A673 (cell line): ENCODE results near the gene CATSPERZ. TPM values are rescaled to one million over a fixed set of nuclear protein-coding genes. Genes with fewer than 3 reads are reported as not detected.

Source experiments
- BruUV-seq: library from RNA; stranded (reverse); fragments of 400-500 nt; replicated peaks from 2 replicates; lab custom pipeline; 2021; lab: Mats Ljungman, UMichigan
- CTCF ChIA-PET: fragments of 300-600 bp; sonication (Branson Sonifier 250); formaldehyde crosslinking; loops from one replicate; lab custom pipeline; 2022; ENCODE audit warnings: antibody characterized with exemption; lab: Charles Lee
- POLR2A ChIA-PET: fragments of 300-600 bp; sonication (Branson Sonifier 250); formaldehyde crosslinking; loops from one replicate; lab custom pipeline; 2022; ENCODE audit warnings: antibody characterized with exemption; ENCODE audit not compliant: low non-redundant PET; lab: Charles Lee
- DNase-seq: peaks from one replicate; pipeline ENCODE4 v3.0.0-alpha.2; 2015; ENCODE audit warnings: low spot score
- H3K27ac ChIP-seq: fragments of 200-600 bp; sonication (generic); 2 replicates; pipeline ENCODE4 v1.5.1; 2016; ENCODE audit warnings: mixed run types, low read depth, mild to moderate bottlenecking, mixed read lengths, antibody characterized with exemption, low read length; ENCODE audit not compliant: poor library complexity, severe bottlenecking
- H3K27me3 ChIP-seq: fragments of 200-600 bp; sonication (generic); replicated peaks from 2 replicates; pipeline ENCODE4 v1.6.1; 2017; ENCODE audit warnings: mixed run types, low read depth, mild to moderate bottlenecking, mixed read lengths, antibody characterized with exemption, low read length; ENCODE audit not compliant: insufficient read depth, poor library complexity
- H3K36me3 ChIP-seq: fragments of 200-600 bp; sonication (generic); 2 replicates; pipeline ENCODE4 v1.6.1; 2016; ENCODE audit warnings: mixed run types, mild to moderate bottlenecking, mixed read lengths, antibody characterized with exemption, low read length; ENCODE audit not compliant: insufficient read depth, poor library complexity, severe bottlenecking
- H3K4me1 ChIP-seq: fragments of 200-600 bp; sonication (generic); 2 replicates; pipeline ENCODE4 v1.6.1; 2017; ENCODE audit warnings: mixed run types, mild to moderate bottlenecking, mixed read lengths, antibody characterized with exemption, low read length; ENCODE audit not compliant: insufficient read depth, poor library complexity, severe bottlenecking
- H3K4me3 ChIP-seq: fragments of 200-600 bp; sonication (generic); 2 replicates; pipeline ENCODE4 v1.5.1; 2016; ENCODE audit warnings: low read depth, mixed run types, mild to moderate bottlenecking, mixed read lengths, low read length; ENCODE audit not compliant: poor library complexity, severe bottlenecking
- H3K9me3 ChIP-seq: fragments of 200-600 bp; sonication (generic); 2 replicates; pipeline ENCODE4 v1.6.1; 2016; ENCODE audit warnings: mixed run types, low read depth, mild to moderate bottlenecking, mixed read lengths, antibody characterized with exemption, low read length; ENCODE audit not compliant: poor library complexity, severe bottlenecking
- EZH2 ChIP-seq: fragments of 200-600 bp; sonication (generic); IDR thresholded peaks from 2 replicates; pipeline ENCODE4 v1.6.1; 2017; ENCODE audit warnings: borderline replicate concordance, low read depth, mild to moderate bottlenecking, mixed read lengths, antibody characterized with exemption, low read length; ENCODE audit not compliant: poor library complexity, severe bottlenecking
- intact Hi-C: fragments of 100-400 bp; cut with micrococcal nuclease; formaldehyde crosslinking; loops from one replicate; pipeline ENCODE4 v1.10.0; 2022; ENCODE audit not compliant: unreplicated experiment
- total RNA-seq: library from RNA; stranded (reverse); gene quantifications from 2 replicates; pipeline ENCODE4 v1.2.3, GENCODE V29; 2021
- TF ChIP-seq, protein P1 (sequence below): fragments of 300-800, 200-600 bp; sonication (generic); conservative IDR thresholded peaks from 2 replicates; pipeline ENCODE4 v1.5.1; 2017; ENCODE audit warnings: low read depth, mild to moderate bottlenecking, antibody characterized with exemption, low read length, moderate library complexity, mixed read lengths

The CATSPERZ gene
- total RNA-seq, 1 experiment from 2014 or later = not detected

DNA sequence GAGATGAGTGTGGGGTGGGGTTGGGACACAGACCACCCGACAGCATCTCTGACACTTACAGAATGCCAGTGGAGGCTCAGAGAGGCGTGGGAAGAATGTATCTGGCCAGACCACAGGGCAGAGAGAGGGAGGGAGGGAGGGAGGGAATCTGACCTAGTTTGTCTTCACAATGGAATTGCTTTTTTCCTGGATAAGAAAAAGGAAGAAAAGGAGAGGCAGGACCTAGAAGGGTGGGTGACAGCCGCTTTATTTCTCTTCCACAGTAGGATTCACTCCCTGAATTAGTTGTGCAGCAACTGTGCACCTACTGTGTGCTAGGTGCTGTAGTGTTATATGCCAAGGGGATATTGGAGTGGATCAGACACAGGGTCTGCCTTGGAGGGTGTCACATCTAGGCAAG is 5.4 kb upstream of the CATSPERZ start:
- no peak overlapping the region for H3K27ac ChIP-seq
- H3K9me3 ChIP-seq = no peaks in the 10 kb centered on the region
- peaks cover 45% of the 10 kb centered on the region for H3K27me3 ChIP-seq
- intact Hi-C loops = no loop called here
- no peak overlapping the region for H3K4me3 ChIP-seq
- no TSS peak for BruUV-seq
- peaks cover 16% of the 10 kb centered on the region for H3K4me1 ChIP-seq
- DNase-seq = no peak
- ChIA-PET POLR2A (no interaction called here), CTCF (no interaction called here)
- no peak for TF ChIP-seq EZH2
- TF ChIP-seq, protein P1, sequence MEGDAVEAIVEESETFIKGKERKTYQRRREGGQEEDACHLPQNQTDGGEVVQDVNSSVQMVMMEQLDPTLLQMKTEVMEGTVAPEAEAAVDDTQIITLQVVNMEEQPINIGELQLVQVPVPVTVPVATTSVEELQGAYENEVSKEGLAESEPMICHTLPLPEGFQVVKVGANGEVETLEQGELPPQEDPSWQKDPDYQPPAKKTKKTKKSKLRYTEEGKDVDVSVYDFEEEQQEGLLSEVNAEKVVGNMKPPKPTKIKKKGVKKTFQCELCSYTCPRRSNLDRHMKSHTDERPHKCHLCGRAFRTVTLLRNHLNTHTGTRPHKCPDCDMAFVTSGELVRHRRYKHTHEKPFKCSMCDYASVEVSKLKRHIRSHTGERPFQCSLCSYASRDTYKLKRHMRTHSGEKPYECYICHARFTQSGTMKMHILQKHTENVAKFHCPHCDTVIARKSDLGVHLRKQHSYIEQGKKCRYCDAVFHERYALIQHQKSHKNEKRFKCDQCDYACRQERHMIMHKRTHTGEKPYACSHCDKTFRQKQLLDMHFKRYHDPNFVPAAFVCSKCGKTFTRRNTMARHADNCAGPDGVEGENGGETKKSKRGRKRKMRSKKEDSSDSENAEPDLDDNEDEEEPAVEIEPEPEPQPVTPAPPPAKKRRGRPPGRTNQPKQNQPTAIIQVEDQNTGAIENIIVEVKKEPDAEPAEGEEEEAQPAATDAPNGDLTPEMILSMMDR = no peak
- H3K36me3 ChIP-seq = no peaks in the 10 kb centered on the region

DNA sequence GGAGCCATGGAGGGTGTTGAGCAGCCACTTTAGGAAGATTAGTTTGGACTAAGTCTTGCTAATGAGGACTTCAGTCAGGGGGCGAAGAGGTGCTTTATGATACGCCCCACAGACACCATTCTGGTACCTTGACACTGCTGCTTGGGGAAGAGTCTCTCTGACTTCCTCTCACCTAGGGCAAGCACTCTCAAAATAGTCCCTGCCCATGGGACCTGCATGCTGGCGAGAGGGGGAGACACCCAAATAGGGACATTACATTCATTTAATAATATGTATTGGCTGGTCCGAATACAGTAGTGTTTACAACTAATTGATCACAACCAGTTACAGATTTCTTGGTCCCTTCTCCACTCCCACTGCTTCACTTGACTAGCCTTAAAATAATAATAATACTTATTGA is 4.4 kb upstream of the CATSPERZ start:
- ChIA-PET POLR2A (no interaction called here), CTCF (no interaction called here)
- Histone ChIP-seq H3K27ac (no peak overlapping the region), H3K4me3 (no peak overlapping the region), H3K36me3 (no peaks in the 10 kb centered on the region), H3K27me3 (peaks cover 41% of the 10 kb centered on the region), H3K4me1 (peaks cover 24% of the 10 kb centered on the region), H3K9me3 (no peaks in the 10 kb centered on the region)
- TF ChIP-seq EZH2 = no peak
- TF ChIP-seq, protein P1 = no peak
- no TSS peak for BruUV-seq
- intact Hi-C loops = no loop called here
- no peak for DNase-seq

DNA sequence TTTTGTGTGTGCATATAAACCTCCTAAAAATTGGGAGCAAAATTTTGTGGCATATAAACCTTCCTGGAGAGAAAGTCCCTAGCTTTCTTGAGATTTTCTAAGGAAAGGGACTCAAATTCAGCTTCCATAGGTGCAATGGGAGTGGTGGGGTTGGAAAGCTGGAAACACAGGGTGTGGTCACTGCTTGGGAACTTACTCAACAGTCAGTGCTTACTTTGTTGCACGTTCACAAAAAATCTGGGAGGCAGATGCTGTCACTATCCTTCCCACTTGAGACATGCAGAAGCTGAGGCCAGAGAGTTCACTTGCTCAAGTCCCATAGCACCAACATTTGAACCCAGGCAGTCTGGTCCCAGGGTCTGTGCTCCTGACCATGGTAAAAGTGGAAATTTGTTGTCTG is 3.9 kb upstream of the CATSPERZ start:
- TF ChIP-seq, protein P1 = no peak
- no peak for TF ChIP-seq EZH2
- no TSS peak for BruUV-seq
- Histone ChIP-seq H3K27me3 (peaks cover 36% of the 10 kb centered on the region), H3K36me3 (no peaks in the 10 kb centered on the region), H3K27ac (no peak overlapping the region), H3K4me3 (no peak overlapping the region), H3K4me1 (peaks cover 25% of the 10 kb centered on the region), H3K9me3 (no peaks in the 10 kb centered on the region)
- ChIA-PET POLR2A (no interaction called here), CTCF (no interaction called here)
- intact Hi-C loops = no loop called here
- DNase-seq = no peak
